Islet precursor cell (in vitro differentiated cells): ENCODE data around the gene RBM20.

Experiments used
- DNase-seq: peaks from one replicate; pipeline ENCODE4 v3.0.0-alpha.2; 2018

Gene RBM20

DNA sequence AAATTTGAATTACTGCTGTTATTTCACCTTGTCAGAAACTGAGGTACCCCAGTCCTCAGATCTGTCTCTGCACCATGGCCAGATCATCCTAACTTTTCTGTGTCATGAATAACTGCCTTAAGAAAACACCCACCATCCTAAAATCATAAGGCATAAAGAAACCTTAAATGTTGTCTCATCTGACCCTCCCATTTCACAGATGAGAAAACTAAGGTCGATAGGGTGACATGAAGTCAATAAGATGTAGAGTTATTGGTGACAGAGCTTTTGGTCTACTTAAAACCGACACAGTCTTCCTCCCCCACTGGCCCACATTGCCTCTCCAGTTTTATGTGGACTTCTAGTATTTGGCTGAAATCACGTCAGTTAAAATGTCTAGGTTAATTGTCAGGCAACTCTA lies 126.1 kb downstream of the RBM20 start:
- DNase-seq, result no peak

DNA sequence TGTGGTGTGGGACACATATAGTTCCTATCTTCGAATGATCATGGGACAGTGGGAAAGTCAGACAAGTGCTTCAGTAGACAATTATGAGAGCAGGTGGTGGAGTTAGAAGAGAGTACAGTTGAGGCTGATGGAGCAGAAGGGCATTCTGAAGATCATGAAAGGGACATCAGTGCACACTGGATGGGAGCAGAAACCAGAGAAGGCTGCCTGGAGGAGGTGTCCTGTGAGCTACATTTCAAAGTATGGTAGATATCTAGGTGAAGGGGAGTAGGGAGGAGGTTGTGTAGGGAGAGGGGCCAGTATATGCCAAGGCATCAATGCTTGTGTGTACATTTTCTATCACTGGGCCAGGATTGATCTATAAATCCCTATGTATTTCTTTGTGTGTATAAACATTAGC lies 127.3 kb downstream of the RBM20 start:
- DNase-seq, result no peak

DNA sequence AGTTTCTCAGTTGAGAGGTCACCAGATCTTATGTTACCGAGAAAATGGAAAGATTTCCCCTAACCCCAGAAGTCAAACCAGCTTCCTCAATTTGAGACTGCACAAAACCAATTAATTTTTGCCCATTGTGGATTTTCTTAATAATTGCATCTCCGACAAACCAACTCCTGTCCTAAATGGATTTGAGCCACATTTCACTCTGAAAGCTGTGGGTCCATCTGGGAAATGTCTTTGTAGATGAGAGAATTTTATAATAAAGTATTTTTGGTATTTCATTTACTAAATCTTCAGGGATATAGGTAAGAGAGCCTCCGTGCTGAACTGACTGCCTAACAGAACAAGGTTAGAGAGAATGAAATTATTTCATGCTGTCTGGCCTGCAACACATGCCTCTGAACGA lies 127.9 kb downstream of the RBM20 start:
- DNase-seq, result no peak

DNA sequence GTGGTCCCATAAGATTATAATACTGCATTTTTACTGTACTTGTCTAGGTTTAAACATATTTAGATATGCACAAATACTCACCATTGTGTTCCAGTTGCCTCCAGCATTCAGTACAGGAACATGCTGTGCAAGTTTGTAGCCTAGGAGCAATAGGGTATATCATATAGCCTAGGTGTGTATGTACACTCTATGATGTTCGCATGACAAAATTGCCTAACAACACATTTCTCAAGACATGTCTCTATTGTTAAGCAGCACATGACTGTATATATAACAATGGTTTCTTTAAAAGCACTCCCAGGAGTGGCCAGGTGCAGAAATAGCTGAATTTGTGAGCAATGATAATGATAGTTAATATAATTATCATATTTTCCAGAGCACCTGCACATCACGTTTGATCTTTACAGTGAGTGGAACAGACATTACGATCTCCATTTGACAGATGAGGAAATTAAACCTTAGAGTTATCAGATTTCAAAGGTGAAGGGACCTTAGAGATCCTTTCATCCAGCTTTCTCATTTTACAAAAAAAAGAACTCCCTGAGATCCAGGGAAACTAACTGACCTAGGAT lies 128.4 kb downstream of the RBM20 start:
- no peak for DNase-seq

DNA sequence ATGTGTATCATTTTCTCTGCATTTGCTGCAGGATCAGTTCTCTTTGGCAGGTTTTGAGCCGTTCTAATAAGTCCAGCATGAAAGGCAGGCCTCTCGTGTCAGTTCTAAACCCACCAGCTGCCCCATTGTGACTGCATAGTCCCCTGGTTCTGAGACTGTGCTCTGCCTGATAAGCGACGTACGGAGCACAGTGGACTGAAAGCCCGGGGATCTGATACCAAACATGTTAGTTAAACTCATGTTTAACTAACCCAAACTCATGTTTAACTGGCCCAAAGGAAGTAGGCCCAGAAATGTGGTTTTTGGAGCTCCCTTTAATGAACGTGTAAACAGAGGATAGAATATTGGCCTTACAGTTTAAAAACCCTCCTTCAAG lies 129.5 kb downstream of the RBM20 start:
- no peak for DNase-seq

DNA sequence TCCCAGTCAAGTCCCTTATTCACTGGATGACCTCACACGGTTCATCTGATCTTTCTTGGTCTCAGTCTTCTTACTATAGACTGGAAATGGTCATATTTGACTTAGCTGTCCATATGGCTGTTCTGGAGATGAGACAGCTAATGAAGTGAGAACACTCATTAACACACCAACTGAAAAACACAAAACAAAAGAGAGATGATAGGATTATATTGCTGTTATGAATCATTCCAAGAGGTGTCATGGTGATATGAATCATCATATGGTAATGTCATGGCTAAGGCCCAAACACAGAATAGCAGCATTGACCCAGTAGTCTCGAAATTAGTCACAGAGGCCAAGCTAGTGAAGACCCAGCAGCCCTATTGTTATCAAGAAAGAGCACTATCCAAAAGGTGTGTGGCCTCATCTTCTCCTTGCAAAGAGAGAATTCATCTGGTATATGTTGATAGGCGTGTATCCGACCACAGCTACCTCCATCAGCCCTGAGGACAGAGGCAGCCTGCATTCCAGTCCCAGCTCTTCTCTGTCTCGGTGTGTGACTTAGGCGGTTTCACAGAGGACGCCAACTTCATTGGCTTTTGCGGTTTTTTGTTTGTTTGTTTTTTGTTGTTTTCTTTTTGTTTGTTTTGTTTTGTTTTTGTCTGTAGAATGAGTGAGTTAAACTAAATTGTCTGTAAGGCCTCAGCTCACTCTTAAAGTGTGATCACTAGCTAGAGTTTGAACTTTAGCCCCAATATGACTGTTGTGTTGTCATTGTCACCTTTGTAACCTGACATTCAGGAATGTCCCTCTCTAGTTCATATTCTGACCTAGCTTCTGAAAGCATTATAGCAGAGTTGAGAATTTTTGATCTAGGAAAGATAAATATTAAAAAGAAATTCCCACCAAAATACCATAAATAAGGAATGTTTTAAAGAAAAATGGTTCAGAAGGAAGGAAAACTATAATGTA lies 130.2 kb downstream of the RBM20 start:
- no peak for DNase-seq

DNA sequence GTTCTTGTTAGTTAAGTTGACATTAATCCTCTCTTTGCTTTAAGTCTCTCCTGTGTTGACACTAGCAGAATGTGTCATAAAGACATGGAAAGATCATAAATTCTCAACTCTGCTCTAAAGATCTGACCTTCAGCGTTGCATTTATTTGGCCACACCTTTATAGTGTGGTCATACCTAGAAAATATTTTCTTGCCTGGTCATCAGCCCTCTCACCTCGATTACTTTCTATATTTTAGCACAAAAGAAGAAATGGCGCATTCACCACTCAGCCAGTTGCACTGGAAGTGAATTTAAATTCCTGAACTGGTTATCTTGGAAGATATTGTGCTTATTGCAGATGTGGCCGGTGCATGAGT lies 130.9 kb downstream of the RBM20 start:
- no peak for DNase-seq

DNA sequence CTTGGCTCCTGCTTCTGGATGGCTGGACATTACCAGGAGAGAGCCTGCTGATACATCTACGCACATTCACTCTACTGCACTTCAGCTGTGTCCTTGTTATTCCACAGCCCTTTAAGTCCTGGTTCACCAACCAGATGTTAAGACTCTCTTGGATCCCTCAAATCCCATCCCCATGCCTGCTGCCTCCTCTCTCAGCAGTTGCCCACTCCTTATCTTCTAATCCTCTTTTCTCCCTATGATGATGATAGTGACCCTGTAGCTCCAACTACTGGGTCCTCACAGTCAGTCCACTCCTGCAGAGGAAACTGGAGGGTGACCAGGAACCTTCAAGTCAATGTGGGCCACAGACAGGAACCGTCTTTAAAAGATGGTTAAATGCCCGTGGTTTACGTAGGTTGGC lies 131.3 kb downstream of the RBM20 start:
- no peak for DNase-seq

DNA sequence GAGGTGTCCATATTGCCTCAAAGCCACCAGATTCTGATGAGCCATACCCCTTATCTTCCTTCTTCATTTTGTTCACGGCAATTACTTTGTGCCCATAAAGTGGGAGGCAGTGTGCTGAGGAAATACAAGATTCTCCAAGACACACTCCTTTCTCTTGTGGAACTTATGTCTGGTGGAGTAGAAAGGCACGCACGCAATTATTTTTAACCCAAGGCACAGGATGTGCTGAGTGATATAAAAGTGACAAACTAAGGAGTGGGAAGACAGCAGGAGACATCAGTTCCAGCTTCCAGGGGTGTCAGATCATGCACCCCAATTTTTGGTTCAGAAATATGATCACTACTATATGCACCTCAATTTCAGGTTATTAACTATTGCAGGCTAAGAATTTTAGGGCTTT lies 132.9 kb downstream of the RBM20 start:
- no peak for DNase-seq

DNA sequence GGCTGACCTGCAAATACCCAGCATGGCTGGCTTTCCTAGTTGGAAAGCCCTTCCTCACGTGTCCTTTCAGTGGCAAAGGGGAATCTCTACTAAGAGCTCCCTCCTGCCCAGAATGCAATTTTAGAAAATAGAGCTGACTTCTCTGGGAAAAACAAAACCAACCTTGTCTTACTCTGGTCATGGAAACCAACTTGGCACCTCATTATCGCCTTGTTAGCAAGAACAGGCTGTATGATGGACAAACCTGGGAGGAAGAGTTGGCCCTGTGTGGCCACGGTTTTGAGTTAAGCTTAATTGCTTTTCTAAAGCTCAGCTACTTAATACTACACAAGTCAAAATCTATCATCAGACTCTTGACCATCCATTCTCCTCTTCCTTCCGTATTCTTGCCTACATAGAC lies 133.5 kb downstream of the RBM20 start:
- DNase-seq, result no peak

DNA sequence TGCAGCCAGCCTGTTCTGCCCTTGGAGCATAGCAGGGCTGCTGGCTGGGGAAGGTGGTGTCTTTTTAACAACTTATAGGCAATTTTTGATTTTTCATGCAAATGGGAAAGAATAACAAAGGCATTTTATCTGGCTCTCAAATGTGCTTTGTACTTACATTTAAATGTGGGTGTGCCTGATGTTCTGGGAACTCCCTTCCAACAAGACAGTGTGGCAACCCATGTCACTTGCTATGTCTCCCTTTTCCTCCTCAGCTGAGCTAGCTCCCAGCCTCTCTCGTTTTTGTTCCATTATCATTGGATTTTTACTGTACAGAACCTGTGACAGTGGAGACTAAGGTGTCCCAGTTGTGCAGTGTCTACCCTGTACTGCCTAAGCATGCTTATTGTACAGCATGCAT lies 134.1 kb downstream of the RBM20 start:
- no peak for DNase-seq

DNA sequence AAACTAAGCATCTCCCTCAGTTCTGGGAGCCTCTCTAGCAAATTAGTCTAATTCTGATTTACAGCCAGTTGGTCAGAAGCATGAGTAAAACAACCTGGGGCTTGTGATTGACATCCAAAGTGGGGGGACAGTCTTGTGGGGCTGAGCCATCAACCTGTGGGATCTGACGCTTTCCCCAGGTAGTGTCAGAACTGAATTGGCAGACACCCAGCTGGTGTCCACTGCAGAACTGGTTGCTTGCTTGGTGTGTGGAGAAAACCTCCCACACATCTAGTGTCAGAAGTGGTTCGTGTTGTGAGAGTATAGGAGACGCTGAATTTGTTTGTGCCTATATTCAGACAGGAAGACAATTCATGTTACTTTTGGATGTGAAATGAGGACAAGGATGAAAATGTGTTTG lies 135.4 kb downstream of the RBM20 start:
- DNase-seq, result no peak

DNA sequence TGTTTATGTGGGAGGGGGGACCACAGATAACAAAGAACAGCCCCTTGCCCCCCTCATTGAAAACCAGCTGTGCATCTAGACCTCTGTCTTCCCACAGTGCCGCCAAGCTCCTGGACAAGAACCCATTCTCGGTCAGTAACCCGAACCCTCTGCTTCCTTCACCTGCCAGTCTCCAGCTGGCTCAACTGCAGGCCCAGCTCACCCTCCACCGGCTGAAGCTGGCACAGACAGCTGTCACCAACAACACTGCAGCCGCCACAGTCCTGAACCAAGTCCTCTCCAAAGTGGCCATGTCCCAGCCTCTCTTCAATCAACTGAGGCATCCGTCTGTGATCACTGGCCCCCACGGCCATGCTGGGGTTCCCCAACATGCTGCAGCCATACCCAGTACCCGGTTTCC lies 136.6 kb downstream of the RBM20 start:
- no peak for DNase-seq

DNA sequence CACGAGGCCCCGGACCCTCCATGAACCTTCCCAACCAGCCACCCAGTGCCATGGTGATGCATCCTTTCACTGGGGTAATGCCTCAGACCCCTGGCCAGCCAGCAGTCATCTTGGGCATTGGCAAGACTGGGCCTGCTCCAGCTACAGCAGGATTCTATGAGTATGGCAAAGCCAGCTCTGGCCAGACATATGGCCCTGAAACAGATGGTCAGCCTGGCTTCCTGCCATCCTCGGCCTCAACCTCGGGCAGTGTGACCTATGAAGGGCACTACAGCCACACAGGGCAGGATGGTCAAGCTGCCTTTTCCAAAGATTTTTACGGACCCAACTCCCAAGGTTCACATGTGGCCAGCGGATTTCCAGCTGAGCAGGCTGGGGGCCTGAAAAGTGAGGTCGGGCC lies 137.0 kb downstream of the RBM20 start:
- no peak for DNase-seq

DNA sequence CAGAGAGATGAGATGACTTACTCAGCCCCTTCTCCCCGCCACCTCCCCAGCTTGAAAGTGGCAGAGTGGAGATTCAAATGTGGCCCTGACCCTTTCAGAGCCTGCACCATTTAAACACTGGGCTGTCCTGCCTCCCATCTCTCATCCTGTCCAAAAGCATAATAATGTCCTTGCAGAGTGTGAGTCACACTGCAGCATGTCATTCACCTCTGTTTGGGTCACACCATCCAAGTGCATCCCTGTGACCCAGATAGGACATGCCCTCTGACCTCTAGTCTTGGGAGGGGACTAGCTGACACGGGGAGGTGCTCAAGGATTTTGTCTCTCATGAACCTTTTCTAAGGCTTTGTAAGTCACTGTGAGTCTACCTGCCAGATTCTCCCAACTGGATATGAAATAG lies 138.5 kb downstream of the RBM20 start:
- DNase-seq, result no peak

DNA sequence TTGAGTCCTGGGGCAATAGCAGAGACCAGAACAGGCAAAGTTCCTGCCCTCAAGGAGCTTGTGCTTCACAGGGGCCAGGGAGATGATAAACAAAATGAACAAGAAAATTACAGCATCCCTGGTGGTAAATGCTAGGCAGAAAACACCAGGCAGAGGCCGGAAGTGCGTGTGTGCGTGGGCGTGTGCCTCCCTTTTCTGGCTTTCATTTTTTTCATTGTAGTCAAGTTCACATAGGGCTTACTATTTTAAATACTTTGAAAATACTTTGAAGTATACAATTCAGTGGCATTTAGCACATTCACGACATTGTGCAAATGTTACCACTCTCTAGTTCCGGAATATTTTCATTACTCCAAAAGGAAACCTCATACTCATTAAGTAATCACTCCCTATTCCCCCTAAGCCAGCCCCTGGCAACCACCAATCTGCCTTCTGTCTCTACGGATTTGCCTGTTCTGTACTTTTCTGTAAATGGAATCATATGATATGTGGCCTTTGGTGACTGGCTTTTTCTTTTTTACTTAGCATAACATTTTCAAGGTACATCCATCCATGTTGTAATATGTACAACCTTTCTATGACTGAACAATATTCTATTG lies 139.5 kb downstream of the RBM20 start:
- no peak for DNase-seq

DNA sequence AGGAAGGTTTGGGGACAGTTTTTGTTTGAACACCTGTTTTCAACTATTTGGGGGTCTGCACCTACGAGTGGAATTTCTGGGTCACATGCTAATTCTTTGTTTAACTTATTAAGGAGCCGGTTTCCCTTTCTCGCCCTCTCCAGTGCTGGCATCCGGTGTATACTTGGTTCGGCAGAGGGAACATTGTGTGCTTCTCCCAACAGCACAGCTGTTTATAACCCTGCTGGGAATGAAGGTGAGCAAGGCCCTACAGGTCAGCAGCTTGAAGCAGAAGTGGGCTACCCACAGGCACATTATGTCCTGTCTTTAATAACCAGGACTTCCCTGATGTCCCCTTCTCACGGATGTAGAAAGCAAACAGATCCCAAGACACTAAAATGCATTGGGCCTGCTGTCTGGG lies 140.1 kb downstream of the RBM20 start:
- DNase-seq, result no peak

DNA sequence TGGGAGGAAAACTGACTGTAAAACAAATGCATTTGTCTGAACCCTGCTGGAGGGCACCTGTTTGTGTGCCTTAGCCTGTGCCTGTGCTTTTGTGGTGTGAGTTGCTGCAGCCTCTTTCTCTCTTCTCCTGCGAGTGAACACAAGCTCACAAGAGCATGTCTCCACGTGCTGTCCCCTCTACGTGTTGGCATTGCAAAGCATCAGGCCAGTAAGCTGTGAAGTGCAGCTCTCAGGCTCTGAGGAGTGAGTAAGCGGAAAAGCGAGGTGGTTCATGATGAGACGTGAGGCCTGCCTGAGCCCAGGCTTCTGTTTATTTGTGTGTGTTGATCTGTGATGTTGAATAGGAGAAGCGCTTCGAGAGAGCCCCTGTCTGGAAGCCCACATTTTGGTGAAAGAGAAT lies 142.0 kb downstream of the RBM20 start:
- peak; percentile 73 for DNase-seq

DNA sequence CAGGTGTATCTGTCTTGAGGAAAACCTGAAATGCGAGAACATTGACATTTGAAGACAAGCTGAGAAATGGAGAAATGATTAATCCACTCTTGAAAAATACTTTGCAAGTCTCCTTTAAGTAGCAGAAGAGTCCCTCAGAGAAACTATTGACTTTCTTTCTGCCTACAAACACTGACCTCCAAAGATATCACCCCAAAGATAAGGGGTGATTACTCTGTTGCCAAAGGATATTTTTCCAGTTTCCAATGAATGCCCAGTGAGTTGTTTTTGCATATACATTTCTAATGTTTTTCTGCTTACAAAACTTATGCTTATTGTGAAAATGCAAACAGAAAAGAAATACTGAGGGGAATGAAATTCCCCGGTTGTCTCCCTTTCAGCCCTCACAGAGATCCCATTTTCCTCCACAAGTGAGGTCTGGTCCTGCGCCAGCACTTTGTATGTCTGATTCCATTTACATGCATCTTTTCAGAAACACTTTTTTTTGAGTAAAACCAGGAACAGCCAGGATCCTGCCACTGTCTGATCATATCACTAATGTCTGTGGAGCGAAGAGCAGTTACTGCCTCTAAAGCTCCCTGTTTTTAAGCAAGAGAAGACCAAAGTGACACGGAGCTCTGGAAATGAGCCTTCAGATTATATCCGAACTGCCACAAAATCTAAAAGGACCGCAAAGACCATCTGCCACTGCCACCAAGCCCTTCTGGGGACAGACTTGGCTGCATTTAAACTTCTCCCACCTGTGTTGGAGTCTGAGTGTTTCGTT lies 144.7 kb downstream of the RBM20 start:
- DNase-seq, result no peak

DNA sequence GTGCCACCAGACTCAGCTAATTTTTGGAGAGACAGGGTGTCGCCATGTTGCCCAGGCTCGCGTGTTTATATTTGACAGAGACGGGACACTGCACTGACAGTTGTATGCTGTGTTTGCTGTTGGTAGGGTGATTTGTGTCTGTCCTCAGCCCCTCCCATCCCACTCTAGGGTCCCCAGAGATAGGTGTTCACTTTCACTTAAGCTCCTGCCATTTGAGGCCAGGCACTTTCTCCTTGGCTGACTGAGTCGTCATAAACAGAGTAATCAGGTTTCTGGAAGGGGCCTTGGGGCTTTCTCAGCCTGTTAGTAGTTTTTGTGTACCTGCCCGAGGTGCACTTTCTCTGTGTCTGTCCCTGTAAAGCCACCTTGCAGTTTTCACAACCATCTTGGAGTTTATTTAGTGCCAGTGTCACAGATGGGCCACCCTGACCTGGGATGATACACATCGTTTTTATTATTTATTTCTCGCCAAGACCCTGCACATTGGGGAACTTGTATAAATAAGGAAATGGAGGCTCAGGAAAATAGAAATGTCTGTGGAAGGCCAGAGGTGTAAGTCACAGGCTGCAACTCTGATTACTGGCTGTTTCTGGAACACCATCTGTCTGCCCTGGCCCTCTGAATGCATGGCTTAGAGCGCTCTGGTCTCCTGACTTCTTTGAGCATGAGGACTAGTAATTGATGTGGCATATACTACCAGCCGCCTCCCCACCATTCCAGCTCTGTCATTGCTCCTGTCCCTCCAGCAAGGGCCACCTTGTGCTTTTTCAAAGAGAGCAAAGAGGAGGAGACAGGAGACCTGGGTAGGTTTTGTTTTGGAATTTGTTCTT lies 145.7 kb downstream of the RBM20 start:
- DNase-seq, result peak; percentile 67

DNA sequence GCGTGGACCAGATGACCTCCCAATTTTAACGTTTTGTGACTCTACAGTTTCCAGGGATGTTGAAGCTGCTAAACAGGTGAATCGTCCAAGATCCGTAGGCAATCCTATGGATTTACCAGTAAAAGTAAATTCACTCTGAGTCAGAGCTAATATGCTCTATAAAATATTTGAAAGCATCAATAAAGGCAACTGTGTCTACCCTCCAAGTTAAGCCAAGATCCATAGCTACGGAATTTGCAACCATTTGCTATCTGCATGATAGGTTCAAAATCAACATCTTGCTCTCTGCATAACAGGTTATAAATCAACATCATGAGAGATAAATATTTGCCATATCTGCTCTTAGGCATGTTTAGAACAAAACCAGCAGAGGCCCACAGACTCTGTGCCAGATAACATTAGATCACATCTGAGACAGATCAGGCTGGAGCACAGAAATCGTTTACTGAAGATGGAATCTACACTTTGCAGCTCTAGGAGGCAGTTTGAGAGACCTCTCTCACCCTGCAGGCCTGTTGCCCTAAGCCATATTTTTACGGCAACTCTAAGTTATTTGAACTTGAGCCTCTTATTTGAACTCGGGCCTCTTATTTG lies 146.9 kb downstream of the RBM20 start:
- no peak for DNase-seq

DNA sequence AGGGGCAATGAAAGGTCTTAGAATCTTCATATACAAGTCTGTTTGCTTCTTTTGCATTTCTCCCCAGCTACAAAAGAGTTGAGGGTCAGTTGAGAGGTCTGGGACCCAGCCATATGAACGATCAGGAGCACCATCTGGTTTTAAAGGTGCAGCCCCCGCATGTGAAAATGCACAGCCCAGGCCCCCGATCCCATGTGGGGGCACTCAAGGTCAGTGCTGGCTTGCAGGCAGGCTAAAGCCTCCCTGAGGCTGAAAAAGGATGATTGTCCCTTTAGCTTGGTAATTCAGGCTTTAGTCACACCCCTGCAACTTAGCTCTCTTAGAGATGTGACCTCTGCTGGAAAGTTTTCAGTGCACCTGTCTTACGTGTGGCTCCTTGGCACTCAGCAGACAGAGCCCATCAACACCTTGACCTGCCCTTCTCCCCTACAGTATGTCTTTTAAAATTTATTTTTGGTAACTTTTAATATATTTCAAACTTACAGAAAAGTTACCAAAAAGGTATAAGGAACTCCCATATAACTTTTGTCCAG lies 147.5 kb downstream of the RBM20 start:
- DNase-seq, result no peak
